A549 (cell line): ENCODE measurements around the gene SLC35D2.

Experiments used
- CTCF ChIP-seq: fragments of >200 bp; sonication (Bioruptor Twin); formaldehyde crosslinking; IDR thresholded peaks from 3 replicates; pipeline ENCODE4 v1.5.1; 2016
- ELK1 ChIP-seq: fragments of 150-350 bp; IDR thresholded peaks from 2 replicates; pipeline ENCODE4 v1.6.1; 2014; ENCODE audit warnings: low read depth, mild to moderate bottlenecking, low read length
- ESRRA ChIP-seq: fragments of 150-350 bp; IDR thresholded peaks from 2 replicates; pipeline ENCODE4 v1.6.1; 2014; ENCODE audit warnings: mild to moderate bottlenecking, low read length, borderline replicate concordance
- JUN ChIP-seq, 2 experiments: fragments of >200 bp; sonication (Bioruptor Twin); formaldehyde crosslinking; IDR thresholded peaks; 2 replicates in 1 of 2; 3 replicates in 1 of 2; pipeline ENCODE4 v1.6.1; 2016 to 2017
- JUNB ChIP-seq: fragments of >200 bp; sonication (Bioruptor Twin); formaldehyde crosslinking; IDR thresholded peaks from 2 replicates; pipeline ENCODE4 v1.6.1; 2016
- POLR2A ChIP-seq: IDR thresholded peaks from 2 replicates; pipeline ENCODE4 v1.6.1; 2012; ENCODE audit warnings: mild to moderate bottlenecking, low read length
- RARB ChIP-seq: fragments of 250-450 bp; sonication (Bioruptor Pico); IDR thresholded peaks from 2 replicates; pipeline ENCODE4 v1.8.0; 2021; ENCODE audit warnings: mild to moderate bottlenecking, moderate library complexity
- ZFP36 ChIP-seq: fragments of 450-650 bp; IDR thresholded peaks from 2 replicates; pipeline ENCODE4 v1.6.1; 2014; ENCODE audit warnings: borderline replicate concordance; ENCODE audit not compliant: partially characterized antibody

GRCh38 chr9:96318921-96319565, 64.5 kb downstream of the SLC35D2 start:
- TF ChIP-seq CTCF (no peak), ESRRA (no peak), JUN (IDR thresholded peaks at IDR 0.05) (no peak), POLR2A (no peak), RARB (CRISPR knock-in tag) (no peak), JUNB (no peak), ZFP36 (no peak), ELK1 (no peak)
